DMS153 treated with DMSO at 0.1 percent for 48 hours (cell line): ENCODE measurements around the gene C3orf49.

Experiments used
- DNase-seq: peaks from one replicate; lab custom pipeline; 2025; ENCODE audit not compliant: unreplicated experiment; lab: John Stamatoyannopoulos, UW

The C3orf49 gene

GRCh38 chr3:63878394-63879060 lies 59.4 kb downstream of the C3orf49 start:
- DNase-seq: no peak

- no peak for DNase-seq
These were observed 61.6 kb downstream of the C3orf49 start for GRCh38 chr3:63880653-63881052.

DNA sequence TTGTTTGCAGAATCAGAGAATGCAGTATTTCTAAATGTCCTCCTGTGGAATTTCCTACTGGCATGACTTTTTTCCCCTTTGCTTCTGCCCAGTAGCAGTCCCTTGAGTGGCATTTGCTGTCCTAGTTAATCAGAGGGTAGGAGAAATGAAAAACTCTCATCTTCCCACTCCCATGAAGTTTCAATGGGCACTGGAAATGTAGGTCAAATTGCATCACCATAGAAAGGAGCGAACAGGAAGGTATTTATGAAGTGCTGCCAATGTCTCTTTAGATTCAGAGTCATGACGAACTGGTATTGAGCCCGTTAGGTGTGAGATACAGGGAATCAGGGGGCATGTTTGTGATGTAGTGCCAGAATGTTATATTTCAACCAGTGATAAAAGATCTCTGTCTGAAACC lies 67.8 kb downstream of the C3orf49 start:
- DNase-seq: no peak

DNA sequence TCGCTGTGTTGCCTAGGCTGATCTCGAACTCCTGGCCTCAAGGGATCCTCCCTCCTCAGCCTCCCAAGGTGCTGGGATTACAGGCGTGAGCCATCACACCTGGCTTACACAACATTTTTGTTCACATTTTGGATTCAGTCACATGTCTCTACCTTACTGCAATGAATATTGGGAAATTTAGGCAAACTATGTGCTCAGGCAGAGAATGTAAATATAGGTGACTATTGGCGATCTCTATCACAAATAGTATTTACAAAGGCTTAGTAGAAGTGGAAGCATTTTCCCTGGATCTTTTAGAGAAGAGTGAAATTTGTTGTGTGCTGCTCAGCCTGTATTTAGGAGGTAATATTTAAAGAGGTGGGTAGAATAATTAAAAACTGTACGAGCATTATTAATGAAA lies 72.4 kb downstream of the C3orf49 start:
- DNase-seq: no peak

DNA sequence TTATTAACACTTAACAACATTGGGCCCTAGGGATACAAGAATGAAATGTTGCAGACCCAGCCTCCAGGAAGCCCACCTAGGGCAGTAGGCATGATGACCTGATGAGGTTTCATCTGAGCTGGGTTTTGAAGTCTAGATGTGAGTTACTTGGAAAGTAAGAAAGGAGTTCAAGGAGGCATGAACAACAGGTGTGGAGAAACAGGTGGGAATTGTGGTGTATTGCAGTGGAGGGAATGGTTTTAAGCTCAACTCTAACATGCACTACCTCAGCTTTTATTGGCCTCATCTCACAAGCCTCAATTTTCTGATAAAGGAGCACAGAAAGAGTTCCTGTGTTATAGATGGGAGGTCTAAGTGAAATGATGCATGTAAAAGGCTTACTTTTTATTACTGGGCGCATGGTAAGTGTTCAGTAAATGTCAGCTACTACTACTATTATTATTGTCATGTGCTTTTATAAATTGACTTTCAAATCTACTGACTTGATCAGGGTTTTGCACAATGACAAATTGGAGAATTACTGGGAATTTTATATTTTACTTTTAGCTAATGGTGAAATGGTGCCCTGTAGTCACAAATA lies 73.8 kb downstream of the C3orf49 start:
- DNase-seq: no peak

DNA sequence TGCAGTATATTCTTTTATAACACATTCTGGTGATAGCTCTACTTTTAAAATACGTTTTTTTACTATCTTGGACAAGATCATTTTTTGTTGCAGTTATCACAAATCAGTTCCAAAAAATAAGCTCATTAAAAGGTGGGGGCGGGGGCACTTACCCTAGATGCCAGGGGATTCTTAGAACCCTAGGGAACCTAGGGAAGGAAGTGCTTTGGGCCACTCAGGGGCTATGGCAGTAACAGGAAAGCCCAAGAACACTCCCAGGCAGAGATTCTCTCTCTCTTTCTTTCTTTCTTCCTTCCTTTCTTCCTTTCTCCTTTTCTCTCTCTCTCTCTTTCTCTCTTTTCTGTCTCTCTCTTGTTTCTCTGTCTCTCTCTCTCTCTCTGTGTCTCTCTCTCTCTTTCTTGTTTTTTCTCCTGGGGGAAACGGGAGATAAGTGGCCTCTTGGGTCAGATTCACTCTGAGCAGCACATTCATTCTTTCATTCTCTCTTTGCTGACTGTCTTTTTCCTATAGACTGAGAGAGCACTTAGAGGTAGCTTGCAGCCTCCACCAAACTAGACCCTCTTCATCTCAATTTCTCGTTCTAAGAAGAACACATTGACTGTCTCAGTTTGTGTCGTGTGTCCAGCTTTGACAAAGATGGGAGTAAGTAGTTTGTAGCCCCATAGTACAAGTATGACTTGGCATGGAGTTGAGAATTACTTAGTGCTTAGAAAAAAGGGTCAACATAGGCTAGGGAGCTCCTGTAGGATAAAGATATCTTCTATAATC lies 76.5 kb downstream of the C3orf49 start:
- no peak for DNase-seq

DNA sequence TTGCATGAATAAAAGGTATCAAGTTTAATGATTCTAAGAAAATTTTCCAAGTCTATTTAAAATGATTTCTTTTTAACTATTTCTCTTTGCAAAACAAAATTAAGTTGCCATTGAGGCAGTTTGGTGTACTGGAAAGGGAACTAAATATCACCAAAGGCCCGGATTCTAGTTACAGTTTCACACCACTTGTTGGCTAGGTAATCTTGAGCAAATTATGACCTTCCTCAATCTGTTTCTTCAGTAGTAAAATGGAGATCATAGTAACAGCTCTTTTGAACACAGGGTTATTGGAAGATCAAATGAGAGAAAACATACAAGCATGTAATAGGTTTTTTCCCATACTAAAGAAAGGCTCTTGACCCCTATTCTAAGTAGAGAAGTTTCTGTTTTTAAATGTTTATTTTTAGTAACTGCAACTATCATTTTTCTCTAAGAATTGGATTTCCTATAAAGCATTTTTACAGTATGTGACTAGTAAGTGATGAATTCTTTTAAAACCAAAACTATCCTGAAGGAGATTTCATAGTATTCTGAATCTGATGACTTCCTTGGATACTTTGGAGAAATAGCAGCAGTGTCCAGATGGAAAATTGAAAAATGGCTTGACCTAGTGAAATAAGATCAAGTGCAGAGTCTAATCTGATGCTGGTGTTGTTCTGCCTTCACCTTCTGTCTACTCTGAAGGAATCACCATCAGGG lies 77.4 kb downstream of the C3orf49 start:
- no peak for DNase-seq
